Neural progenitor cell (in vitro differentiated cells): ENCODE results near the gene RNF13.

Experiments
- CTCF ChIP-seq: fragments of 200-600 bp; sonication (generic); IDR thresholded peaks from 2 replicates; pipeline ENCODE4 v1.5.1; 2017; ENCODE audit warnings: antibody characterized with exemption, mild to moderate bottlenecking
- EZH2 ChIP-seq: fragments of 200-600 bp; sonication (generic); IDR thresholded peaks from 2 replicates; pipeline ENCODE4 v1.6.1; 2017; ENCODE audit warnings: antibody characterized with exemption, mild to moderate bottlenecking, moderate library complexity
- EZH2phosphoT487 ChIP-seq: fragments of 200-600 bp; sonication (generic); IDR thresholded peaks from 2 replicates; pipeline ENCODE4 v1.6.1; 2017; ENCODE audit warnings: antibody characterized with exemption

GRCh38 chr3:149764302-149764701 is 48.7 kb upstream of the RNF13 start:
- TF ChIP-seq EZH2, result no peak
- no peak for TF ChIP-seq CTCF
- TF ChIP-seq EZH2phosphoT487, result no peak
